ENCODE data around the gene STMN3.

The STMN3 gene

DNA sequence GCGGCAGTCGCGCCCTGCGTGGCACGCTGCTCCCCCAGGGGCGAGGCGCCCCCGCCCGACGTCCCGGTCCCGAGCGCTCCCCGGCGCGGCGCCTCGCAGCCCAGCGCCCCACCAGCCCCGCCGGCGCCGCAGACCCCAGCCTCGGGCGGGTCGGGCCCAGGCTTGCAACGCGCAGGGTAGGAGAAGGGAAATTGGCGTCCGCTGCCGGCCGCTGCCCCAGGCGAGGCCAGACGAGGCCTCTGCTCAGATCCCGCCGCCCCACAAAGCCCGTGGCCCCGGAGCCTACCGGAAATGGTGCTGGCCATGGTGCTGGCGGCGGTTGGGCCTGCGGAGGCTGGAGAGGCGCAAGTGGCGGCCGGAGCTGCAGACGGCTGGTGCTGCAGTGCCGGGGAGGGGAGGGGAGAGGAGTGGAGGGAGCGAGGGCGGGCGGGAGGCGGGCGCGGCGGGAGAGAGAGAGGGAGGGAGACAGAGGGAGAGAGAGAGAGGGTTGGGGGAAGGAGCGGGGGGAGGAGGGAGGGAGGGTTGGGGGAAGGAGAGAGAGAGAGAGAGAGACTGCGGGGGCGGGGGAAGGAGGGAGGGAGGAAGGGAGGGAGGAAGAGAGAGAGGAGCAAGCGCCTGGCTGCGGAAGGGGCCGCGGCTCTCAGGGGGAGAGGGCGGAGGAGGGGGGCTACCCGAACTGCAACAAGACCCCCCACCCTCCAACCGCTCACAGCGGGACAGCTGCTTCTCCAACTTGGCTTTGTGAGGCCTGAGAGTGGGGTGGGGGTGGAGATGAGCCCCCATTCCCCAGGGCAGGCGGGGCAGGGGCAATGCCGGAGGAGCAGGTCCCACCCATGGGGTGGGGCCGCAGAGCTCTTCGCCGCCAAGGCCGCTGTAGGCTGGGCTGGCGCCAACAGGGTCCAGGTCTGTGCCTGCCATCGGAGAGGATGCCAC is at the start of gene STMN3:
TSS of gene STMN3 (minus strand) at position 384 of the 933 bp plus-strand sequence. CDS start at position 305, 79 bp downstream.
- DNase-seq: peak; percentile 63

DNA sequence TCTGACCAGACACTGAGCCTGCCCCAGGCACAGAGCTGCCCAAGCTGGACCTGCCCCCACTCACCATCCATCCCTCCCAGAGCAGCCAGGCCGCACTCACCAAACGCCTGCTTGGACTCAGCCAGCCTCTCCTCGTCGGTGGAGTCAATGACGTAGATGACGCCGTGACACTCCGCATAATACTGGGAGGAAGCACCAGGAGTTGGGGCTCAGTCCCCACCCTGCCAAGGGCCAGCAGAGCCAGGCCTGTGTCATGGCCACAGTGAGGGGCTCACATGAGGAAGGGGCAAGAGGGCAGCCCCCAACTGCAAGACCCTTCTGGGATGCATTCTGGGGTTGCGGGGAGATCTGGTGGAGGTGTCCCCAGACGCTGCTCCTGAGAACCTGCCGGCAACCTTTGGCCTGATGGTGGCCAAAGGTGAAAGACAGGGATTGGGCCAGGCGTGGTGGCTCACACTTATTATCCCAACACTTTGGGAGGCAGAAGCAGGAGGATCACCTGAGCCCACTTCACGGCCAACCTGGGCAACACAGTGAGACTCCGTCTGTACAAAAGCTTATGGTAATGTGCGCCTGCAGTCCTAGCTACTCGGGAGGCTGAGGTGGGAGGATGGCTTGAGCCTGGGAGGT is 48.9 kb upstream of the STMN3 start:
- peak; percentile 3 for DNase-seq

DNA sequence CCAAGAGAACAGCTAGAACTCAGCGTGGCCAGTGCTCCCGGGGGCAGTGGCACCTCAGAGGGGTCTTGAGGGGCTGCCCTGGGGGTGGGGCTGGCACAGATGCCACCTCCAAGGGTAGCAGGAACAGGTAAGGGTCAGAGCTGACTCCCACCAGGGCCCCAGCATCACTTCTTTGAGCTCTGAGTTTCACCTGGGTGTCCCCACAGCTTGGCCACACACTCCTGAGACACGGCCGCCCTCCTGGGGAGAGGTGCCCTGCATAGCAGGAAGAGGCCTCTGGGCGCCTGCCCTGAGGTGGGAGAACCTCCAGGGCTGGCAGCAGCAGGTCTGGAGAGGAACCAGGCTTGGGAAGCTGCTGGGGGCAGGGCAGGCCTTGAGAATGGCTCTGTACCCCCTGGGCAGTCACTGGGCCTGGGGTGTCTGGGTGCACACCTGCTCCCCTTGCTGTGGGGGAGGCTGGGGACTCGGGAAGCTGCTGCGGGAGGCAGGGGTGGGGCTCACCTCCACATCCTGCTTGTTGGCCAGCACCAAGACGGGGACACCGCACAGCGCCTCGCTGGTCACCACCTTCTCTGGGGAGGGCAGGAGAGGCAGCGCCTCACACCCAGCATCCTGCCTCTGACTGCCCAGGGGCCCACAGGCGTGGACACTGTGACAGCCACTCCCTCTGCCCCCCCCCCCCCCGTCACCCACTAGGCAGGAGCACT is 48.3 kb upstream of the STMN3 start:
- peak; percentile 2 for DNase-seq

DNA sequence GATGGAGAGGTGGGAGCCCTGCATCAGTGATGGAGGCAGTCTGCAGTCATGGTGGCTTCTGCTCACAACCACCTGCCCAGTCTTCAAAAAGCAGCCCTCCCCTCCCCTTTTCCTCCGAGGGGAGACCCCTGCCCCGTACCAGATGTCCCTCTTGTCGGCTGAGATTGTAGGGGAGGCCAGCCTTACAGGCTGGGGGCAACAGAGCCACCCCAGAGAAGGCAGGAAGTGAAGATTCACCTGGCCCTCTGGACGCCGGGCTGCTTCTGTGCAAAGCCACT is 47.8 kb upstream of the STMN3 start:
- no peak for DNase-seq

DNA sequence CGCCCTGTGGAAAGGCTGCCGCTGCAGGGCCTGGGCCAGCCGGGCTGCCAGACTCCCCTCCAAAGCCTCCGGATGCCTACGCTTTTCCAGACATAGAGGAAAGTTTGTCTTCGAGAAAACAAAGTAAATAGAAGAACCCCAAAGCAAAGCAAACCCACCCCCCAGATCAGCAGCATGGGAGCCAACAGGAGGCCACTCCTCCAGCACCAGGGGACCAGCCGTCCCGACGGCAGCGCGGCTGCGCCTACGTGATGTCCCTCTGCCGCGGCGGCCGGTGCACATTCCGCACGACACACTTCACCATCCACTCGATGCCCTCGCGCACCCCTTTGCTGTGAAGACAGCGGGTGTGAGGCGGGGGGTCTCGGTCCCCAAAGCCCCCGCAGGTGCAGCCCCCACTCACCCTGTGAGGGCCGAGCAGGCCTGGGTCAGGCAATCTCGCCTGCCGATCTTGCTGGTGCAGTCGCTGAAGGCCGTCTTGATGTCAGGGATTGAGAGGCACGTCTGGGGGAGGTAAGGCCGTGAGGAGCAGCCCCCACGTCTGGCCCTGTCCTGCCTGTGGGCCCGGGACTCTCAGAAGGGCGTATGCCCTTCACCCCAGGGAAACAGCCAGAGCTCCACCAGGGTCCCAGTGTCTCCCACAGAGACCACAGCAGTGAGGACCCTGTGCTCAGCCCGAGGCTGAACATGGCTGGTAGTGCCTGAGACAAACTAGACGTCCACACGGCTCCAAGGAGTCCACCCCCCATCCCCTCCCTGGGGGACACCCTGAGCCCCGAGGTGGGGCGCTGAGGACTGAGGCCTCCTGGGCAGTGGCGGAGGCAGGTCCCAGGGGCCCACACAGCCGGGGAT is 47.2 kb upstream of the STMN3 start:
- DNase-seq: peak; percentile 2

DNA sequence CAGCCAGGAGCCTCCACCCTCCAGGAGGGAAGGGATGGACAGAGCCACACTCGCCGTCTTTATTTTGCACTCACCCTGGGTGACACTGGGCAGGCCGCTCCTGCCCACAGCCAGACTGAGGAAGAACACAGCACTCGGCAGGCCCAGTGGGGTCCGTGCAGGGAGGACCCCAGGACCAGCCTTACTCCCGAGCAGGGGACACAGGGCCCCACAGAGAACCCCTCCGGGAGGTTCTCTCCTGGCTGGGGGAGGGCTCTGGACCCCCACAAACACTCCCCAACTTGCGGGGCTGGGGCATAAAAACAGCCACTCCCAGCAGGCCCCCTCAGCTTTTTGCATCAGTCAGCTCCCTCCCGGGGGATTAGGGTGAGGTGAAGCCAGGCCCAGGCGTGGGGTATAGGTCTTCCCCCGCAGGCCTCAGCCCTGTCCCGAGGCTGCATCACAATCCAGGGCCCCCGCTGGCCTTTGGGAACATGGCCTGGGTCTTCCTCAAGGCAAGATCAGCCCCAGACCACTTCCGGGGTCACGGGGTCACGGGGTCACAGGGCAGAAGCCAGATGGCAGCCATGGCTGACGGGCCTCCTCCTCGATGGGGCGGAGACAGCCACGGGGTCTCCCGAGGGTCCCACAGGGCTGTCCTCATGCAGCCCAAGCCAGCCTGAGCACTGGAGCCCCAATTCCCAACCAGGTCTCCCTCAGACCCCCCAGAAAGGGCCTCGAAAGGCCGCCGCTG is 46.4 kb upstream of the STMN3 start:
- DNase-seq: peak; percentile 2

DNA sequence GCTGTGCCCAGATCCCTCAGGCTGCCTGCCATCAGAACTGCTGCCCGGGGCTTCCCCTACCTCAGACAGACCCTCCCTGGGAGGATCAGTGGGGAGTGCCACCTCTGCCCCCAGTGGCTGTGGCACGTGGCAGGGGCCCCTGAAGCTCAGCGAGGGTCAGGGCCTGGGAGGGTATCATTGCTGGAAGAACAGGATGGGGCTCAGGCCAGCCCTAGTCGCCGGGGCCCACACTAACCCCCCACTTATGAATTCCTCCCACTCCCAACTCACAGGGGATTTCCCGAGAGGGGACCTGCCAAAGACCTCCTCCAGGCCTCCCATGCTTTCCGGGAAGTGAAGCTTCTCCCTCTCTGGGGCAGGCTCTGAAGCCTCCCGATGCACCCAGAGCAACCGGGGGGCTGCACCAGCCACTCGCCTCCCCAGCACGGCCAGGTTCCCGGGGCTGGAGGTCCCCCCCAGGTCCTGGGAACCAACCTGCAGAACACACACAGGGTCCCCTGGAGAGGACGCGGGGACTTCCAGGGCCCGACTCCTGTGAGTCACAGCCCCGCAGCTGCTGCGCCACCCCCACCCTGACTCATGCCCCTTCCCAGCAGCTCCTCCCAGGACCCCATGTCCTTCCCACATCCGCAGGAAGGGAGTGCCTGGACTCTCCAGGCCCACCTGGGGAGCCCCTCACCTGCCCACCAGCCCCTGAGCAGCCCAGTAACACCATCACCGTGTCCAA is 45.7 kb upstream of the STMN3 start:
- peak; percentile 3 for DNase-seq

DNA sequence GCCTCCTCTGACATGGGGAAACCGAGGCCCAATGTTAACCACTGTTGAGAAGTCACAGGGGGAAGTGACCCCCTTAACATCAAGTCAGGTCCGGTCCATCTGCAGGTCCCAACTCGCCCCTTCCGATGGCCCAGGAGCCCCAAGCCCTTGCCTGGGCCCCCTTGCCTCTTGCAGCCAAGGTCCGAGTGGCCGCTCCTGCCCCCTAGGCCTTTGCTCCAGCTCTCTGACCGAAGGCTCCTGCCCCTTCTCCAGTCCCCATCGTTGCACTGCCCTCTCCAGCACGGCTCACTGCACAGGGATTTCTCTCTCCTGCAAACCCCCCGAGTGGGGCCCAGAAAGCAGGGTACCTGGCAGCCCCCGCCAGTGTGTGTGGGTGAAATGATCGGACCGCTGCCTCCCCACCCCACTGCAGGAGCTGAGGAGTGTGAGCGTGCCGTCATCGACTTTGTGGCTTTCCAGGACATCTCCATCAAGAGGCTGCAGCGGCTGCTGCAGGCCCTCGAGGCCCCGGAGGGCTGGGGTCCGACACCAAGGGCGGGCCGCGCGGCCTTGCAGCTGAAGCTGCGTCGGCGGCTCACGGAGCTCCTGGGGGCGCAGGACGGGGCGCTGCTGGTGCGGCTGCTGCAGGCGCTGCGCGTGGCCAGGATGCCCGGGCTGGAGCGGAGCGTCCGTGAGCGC is 44.8 kb upstream of the STMN3 start:
- no peak for DNase-seq

DNA sequence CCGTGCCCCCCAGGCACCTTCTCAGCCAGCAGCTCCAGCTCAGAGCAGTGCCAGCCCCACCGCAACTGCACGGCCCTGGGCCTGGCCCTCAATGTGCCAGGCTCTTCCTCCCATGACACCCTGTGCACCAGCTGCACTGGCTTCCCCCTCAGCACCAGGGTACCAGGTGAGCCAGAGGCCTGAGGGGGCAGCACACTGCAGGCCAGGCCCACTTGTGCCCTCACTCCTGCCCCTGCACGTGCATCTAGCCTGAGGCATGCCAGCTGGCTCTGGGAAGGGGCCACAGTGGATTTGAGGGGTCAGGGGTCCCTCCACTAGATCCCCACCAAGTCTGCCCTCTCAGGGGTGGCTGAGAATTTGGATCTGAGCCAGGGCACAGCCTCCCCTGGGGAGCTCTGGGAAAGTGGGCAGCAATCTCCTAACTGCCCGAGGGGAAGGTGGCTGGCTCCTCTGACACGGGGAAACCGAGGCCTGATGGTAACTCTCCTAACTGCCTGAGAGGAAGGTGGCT is 44.2 kb upstream of the STMN3 start:
- no peak for DNase-seq

DNA sequence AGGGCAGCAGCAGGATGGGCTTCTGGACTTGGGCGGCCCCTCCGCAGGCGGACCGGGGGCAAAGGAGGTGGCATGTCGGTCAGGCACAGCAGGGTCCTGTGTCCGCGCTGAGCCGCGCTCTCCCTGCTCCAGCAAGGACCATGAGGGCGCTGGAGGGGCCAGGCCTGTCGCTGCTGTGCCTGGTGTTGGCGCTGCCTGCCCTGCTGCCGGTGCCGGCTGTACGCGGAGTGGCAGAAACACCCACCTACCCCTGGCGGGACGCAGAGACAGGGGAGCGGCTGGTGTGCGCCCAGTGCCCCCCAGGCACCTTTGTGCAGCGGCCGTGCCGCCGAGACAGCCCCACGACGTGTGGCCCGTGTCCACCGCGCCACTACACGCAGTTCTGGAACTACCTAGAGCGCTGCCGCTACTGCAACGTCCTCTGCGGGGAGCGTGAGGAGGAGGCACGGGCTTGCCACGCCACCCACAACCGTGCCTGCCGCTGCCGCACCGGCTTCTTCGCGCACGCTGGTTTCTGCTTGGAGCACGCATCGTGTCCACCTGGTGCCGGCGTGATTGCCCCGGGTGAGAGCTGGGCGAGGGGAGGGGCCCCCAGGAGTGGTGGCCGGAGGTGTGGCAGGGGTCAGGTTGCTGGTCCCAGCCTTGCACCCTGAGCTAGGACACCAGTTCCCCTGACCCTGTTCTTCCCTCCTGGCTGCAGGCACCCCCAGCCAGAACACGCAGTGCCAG is 43.6 kb upstream of the STMN3 start, which contains the start of gene TNFRSF6B:
TSS of gene TNFRSF6B (plus strand) at position 25 of the 729 bp plus-strand sequence. CDS start at position 141, 116 bp downstream.
- DNase-seq: no peak

DNA sequence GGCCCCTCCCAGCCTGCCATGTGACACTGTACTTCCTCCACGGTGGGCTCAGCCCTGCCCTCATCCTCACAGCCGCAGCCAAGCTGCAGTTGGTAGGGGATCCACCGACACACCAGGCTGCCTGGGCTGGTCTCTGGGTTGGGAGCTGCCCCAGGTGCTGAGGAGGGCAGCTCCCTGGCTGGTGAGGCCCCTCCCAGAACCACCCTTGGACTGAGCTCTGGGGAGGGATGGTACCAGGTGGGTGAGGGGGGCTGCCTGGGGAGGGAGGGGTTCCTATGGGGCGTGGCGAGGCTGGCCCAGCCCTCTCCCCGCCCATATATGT is 43.0 kb upstream of the STMN3 start:
- peak; percentile 19 for DNase-seq

DNA sequence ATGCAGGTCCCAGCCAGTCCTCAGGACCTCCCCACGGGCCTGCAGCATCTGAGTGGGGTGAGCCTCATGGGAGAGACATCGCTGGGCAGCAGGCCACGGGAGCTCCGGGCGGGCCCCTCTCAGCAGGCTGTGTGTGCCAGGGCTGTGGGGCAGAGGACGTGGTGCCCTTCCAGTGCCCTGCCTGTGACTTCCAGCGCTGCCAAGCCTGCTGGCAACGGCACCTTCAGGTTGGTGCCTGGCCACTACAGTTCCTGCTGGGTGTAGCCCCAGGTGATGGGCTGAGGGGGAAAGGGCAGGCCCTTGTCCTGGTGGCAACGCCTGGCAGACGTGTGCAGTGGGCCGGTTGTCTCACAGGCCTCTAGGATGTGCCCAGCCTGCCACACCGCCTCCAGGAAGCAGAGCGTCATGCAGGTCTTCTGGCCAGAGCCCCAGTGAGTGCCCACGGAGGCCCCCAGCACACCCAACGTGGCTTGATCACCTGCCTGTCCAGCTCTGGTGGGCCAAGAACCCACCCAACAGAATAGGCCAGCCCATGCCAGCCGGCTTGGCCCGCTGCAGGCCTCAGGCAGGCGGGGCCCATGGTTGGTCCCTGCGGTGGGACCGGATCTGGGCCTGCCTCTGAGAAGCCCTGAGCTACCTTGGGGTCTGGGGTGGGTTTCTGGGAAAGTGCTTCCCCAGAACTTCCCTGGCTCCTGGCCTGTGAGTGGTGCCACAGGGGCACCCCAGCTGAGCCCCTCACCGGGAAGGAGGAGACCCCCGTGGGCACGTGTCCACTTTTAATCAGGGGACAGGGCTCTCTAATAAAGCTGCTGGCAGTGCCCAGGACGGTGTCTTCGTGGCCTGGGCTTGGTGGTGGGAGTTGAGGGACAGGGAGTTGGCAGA is 42.4 kb upstream of the STMN3 start:
- no peak for DNase-seq

DNA sequence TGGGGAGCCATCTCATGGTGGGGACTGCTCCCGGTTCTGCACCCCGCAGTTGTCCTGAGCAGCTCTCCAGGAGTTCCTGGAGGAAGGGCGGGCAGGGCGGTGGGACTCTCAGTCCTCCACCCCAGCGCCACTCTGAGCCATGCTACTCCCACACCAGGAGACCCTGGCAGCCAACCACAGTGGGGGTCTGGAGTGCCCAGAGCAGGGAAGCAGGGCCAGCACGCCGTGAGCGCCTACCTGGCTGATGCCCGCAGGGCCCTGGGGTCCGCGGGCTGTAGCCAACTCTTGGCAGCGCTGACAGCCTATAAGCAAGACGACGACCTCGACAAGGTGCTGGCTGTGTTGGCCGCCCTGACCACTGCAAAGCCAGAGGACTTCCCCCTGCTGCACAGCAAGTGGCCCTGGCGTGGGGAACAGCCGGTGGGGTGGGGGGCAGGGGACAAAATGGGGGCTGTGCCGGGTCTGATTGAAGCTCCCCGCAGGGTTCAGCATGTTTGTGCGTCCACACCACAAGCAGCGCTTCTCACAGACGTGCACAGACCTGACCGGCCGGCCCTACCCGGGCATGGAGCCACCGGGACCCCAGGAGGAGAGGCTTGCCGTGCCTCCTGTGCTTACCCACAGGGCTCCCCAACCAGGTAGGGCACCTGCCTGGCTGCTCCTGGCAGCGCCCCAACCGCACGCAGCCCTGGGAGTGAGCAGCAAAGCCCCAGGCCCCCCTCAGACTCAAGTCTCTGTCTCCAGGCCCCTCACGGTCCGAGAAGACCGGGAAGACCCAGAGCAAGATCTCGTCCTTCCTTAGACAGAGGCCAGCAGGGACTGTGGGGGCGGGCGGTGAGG is 41.6 kb upstream of the STMN3 start:
- DNase-seq: no peak

DNA sequence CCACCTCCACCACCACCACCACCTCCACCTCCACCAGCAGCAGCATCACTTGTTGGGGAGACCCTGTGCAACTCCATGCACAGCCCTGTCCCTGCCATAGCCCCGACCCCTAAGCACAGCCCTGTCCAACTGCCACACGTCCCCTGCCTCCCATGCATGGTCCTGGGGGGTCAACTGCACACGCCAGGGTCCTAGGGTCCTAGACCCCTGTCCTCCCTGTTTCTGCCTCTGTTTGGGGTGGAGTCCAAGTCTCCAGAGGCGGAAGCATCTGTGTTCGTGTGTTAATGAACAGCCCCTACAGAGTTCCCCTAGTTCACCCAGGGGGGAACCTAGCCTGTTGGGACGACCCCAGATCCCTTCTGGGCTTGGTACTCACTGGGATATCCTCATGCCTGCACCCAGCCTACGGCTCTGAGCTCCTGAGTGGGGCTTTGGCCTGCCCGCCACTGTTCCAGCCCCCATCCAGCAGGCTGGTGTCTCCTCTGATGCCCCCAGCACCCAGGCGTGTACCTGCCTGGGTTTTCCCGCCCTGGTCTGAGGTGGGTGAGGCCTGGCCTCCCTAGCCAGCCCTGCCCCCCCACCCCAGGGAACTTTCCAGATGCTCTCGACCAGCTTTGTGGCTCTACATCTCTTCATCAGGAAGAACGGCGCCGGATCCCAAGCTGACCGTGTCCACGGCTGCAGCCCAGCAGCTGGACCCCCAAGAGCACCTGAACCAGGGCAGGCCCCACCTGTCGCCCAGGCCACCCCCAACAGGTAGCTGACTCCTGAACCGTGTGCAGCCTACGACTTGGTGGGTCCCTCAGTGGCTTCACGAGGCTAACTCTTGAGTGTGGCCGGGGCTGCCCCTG is 40.7 kb upstream of the STMN3 start:
- DNase-seq: no peak

DNA sequence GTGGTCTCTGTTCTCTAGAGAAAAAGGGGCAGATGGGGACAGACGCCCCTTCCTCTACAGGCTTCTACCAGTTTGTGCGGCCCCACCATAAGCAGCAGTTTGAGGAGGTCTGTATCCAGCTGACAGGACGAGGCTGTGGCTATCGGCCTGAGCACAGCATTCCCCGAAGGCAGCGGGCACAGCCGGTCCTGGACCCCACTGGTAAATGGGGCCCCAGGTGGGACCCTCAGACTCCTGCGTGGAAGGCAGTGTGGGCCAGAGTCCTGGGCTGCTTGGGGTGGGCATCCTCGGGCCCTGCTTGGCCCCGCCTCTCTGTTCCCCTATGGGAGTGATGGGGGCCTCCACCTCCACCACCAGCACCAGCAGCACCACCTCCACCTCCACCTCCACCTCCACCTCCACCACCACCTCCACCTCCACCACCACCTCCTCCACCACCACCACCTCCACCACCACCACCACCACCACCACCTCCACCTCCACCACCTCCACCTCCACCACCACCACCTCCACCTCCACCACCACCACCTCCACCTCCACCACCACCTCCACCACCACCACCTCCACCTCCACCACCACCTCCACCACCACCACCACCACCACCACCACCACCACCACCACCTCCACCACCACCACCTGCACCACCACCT is 40.0 kb upstream of the STMN3 start:
- no peak for DNase-seq

DNA sequence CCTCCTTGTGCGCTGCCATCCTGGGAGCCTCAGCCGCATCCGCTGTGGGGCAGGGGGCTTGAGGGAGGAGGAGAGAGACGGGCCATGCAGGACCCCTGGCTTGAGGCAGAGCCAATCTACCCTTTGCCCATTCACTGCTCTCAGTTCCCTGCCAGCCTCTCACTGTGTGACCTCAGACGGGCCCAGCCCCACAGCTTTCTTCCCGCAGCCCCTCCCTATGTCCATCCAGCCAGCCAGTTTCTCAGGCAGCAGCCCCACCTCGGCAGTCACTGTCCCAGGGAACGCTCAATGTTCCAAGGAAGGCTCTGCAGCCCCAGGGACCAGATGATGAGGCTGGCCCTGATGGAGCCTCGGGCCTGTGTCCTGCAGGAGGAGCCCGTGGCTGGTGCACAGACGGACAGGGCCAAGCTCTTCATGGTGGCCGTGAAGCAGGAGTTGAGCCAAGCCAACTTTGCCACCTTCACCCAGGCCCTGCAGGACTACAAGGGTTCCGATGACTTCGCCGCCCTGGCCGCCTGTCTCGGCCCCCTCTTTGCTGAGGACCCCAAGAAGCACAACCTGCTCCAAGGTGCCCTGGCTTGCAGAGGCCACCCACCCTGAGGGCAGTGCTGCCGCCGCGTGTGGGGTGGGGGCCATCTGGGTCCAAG is 39.3 kb upstream of the STMN3 start:
- no peak for DNase-seq
